ENCODE data around the gene SMKR1. TPM values are rescaled to one million over a fixed set of nuclear protein-coding genes. Genes with fewer than 3 reads are reported as not detected.
"Not testable (repeated sequence)": the region's sequence is repeated elsewhere in the genome, so short reads cannot be mapped to it uniquely, and the experiment has no call there.

The SMKR1 gene
- total and polyA plus RNA-seq, 5 donors from 2014 or later, result 0.26 to 3.6 (median 1.3) TPM; not detected in 2

DNA sequence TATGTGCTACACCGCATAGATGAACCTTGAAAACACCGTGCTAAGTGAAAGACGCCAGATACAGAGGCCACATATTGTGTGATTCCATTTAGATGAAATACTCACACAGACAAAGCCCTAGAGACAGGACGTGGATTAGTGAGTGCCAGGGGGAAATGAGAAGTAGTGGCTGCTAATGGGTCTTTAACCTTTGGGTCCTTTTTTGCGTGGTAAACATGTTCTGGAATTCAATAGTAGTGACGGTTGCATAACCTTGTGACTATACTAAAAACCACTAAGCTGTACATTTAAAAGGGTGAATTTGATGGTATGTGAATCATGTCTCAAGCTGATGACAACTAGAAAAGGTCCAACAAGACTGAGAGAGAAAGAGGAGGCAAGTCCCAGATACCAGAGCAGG, 15.6 kb downstream of the SMKR1 start:
- Histone ChIP-seq H3K27me3 (ENCODE audit: control insufficient read depth, insufficient read depth, low read length) (no peaks in the 10 kb centered on the region), H3K4me3 (ENCODE audit: low read depth, low read length) (no peak overlapping the region), H3K36me3 (ENCODE audit: control insufficient read depth, insufficient read depth, low read length) (no peaks in the 10 kb centered on the region), H3K27ac (ENCODE audit: insufficient read depth, low read length, poor library complexity, severe bottlenecking) (no peak overlapping the region), H3K9me3 (ENCODE audit: control insufficient read depth in 2 of 2, low read length in 2 of 2) (no peaks in the 10 kb centered on the region), H3K4me1 (ENCODE audit: control insufficient read depth, insufficient read depth, low read length, poor library complexity, severe bottlenecking) (no peaks in the 10 kb centered on the region)
- no peak overlapping the region for H3K27ac Mint-ChIP-seq
- H3K9me3 Mint-ChIP-seq, result peaks cover 0 to 1% (median 0%) of the 10 kb centered on the region in 7 donors
- peaks cover 31% of the 10 kb centered on the region for H3K27me3 Mint-ChIP-seq
- H3K4me3 Mint-ChIP-seq, result no peak overlapping the region
- peaks cover 0 to 5% (median 0%) of the 10 kb centered on the region in 4 donors for H3K4me1 Mint-ChIP-seq
- no peaks in the 10 kb centered on the region for H3K36me3 Mint-ChIP-seq
- ATAC-seq (ENCODE audit: low read depth in 2 of 2) (no peak), DNase-seq (no peak)

DNA sequence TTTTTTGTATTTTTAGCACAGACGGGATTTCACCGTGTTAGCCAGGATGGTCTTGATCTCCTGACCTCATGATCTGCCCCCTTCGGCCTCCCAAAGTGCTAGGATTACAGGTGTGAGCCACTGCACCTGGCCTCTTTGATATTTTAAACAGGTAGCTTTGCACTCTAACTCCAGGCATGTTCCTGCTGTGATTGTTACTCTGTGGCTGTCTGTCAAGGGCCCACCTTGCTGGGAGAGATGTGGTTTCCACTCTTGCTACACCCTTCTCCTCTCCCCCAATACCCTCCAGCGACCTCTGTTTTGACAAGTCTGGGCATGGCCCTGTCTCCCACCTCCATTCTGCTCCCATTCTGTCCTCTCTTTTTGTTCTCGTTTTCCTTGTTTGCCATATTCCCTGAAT, 17.1 kb downstream of the SMKR1 start:
- Histone ChIP-seq H3K27me3 (ENCODE audit: control insufficient read depth, insufficient read depth, low read length) (no peaks in the 10 kb centered on the region), H3K4me1 (ENCODE audit: control insufficient read depth, insufficient read depth, low read length, poor library complexity, severe bottlenecking) (no peaks in the 10 kb centered on the region), H3K27ac (ENCODE audit: insufficient read depth, low read length, poor library complexity, severe bottlenecking) (no peak overlapping the region), H3K36me3 (ENCODE audit: control insufficient read depth, insufficient read depth, low read length) (no peaks in the 10 kb centered on the region), H3K4me3 (ENCODE audit: low read depth, low read length) (no peak overlapping the region), H3K9me3 (ENCODE audit: control insufficient read depth in 2 of 2, low read length in 2 of 2) (no peaks in the 10 kb centered on the region)
- Mint-ChIP-seq H3K4me1 (peaks cover 0 to 5% (median 0%) of the 10 kb centered on the region in 4 donors), H3K27ac (no peak overlapping the region), H3K36me3 (no peaks in the 10 kb centered on the region), H3K27me3 (peaks cover 31% of the 10 kb centered on the region), H3K9me3 (no peaks in the 10 kb centered on the region), H3K4me3 (no peak overlapping the region)
- DNase-seq (no peak), ATAC-seq (ENCODE audit: low read depth in 2 of 2) (no peak)

- no peak overlapping the region for H3K4me3 ChIP-seq (ENCODE audit: low read depth, low read length)
- H3K36me3 ChIP-seq (ENCODE audit: control insufficient read depth, insufficient read depth, low read length), result no peaks in the 10 kb centered on the region
- Mint-ChIP-seq H3K9me3 (peaks cover 0 to 3% (median 0%) of the 10 kb centered on the region in 7 donors), H3K4me1 (peaks cover 0 to 5% (median 2%) of the 10 kb centered on the region in 4 donors), H3K4me3 (no peak overlapping the region), H3K36me3 (no peaks in the 10 kb centered on the region), H3K27me3 (peaks cover 33% of the 10 kb centered on the region), H3K27ac (no peak overlapping the region)
- H3K27ac ChIP-seq (ENCODE audit: insufficient read depth, low read length, poor library complexity, severe bottlenecking), result no peak overlapping the region
- ATAC-seq (ENCODE audit: low read depth in 2 of 2) (no peak), DNase-seq (no peak)
- no peaks in the 10 kb centered on the region for H3K9me3 ChIP-seq (ENCODE audit: control insufficient read depth in 2 of 2, low read length in 2 of 2)
- no peaks in the 10 kb centered on the region for H3K27me3 ChIP-seq (ENCODE audit: control insufficient read depth, insufficient read depth, low read length)
- no peaks in the 10 kb centered on the region for H3K4me1 ChIP-seq (ENCODE audit: control insufficient read depth, insufficient read depth, low read length, poor library complexity, severe bottlenecking)
Observed at GRCh38 chr7:129522088-129522970, 20.0 kb downstream of the SMKR1 start.

GRCh38 chr7:129522971-129523340, 20.6 kb downstream of the SMKR1 start:
- ATAC-seq (ENCODE audit: low read depth in 2 of 2) (no peak), DNase-seq (no peak)
- H3K27ac ChIP-seq (ENCODE audit: insufficient read depth, low read length, poor library complexity, severe bottlenecking), result no peak overlapping the region
- no peaks in the 10 kb centered on the region for H3K9me3 ChIP-seq (ENCODE audit: control insufficient read depth in 2 of 2, low read length in 2 of 2)
- no peaks in the 10 kb centered on the region for H3K27me3 ChIP-seq (ENCODE audit: control insufficient read depth, insufficient read depth, low read length)
- H3K4me1 ChIP-seq (ENCODE audit: control insufficient read depth, insufficient read depth, low read length, poor library complexity, severe bottlenecking), result no peaks in the 10 kb centered on the region
- H3K27ac Mint-ChIP-seq, result peak overlapping the region in 1 of 3 donors; percentile 25
- peaks cover 0 to 3% (median 0%) of the 10 kb centered on the region in 7 donors for H3K9me3 Mint-ChIP-seq
- no peaks in the 10 kb centered on the region for H3K36me3 ChIP-seq (ENCODE audit: control insufficient read depth, insufficient read depth, low read length)
- peaks cover 31% of the 10 kb centered on the region for H3K27me3 Mint-ChIP-seq
- H3K4me1 Mint-ChIP-seq, result peaks cover 0 to 5% (median 2%) of the 10 kb centered on the region in 4 donors
- H3K4me3 ChIP-seq (ENCODE audit: low read depth, low read length), result no peak overlapping the region
- no peaks in the 10 kb centered on the region for H3K36me3 Mint-ChIP-seq
- no peak overlapping the region for H3K4me3 Mint-ChIP-seq

DNA sequence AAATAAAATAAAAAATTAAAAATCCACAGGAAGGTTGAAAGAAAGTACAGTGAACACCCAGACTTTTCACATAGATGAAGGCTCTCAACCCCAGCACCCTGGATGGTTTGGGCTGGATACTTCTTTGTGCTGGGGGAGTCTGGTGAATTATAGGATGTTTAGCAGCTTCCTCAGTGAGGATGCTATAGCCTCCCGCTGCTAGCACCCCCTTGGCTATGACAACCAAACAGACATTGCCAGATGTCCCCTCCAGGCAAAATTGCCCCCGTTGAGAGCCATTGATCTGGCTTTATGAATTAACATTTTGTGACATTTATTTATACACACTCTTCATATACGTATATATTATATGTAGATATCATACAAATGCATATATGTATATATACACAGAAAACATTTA, 21.6 kb downstream of the SMKR1 start:
- Mint-ChIP-seq H3K4me1 (peaks cover 0 to 5% (median 2%) of the 10 kb centered on the region in 4 donors), H3K4me3 (no peak overlapping the region), H3K36me3 (no peaks in the 10 kb centered on the region), H3K9me3 (peaks cover 0 to 3% (median 0%) of the 10 kb centered on the region in 7 donors), H3K27ac (no peak overlapping the region), H3K27me3 (peaks cover 26% of the 10 kb centered on the region)
- Histone ChIP-seq H3K36me3 (ENCODE audit: control insufficient read depth, insufficient read depth, low read length) (no peaks in the 10 kb centered on the region), H3K27ac (ENCODE audit: insufficient read depth, low read length, poor library complexity, severe bottlenecking) (no peak overlapping the region), H3K4me1 (ENCODE audit: control insufficient read depth, insufficient read depth, low read length, poor library complexity, severe bottlenecking) (no peaks in the 10 kb centered on the region), H3K4me3 (ENCODE audit: low read depth, low read length) (no peak overlapping the region), H3K27me3 (ENCODE audit: control insufficient read depth, insufficient read depth, low read length) (no peaks in the 10 kb centered on the region), H3K9me3 (ENCODE audit: control insufficient read depth in 2 of 2, low read length in 2 of 2) (no peaks in the 10 kb centered on the region)
- no peak for DNase-seq
- no peak for ATAC-seq (ENCODE audit: low read depth in 2 of 2)

GRCh38 chr7:129524405-129524804, 22.1 kb downstream of the SMKR1 start:
- H3K4me3 ChIP-seq (ENCODE audit: low read depth, low read length); H3K36me3 Mint-ChIP-seq; ATAC-seq (ENCODE audit: low read depth in 2 of 2); H3K27me3 ChIP-seq (ENCODE audit: control insufficient read depth, insufficient read depth, low read length); H3K4me1 ChIP-seq (ENCODE audit: control insufficient read depth, insufficient read depth, low read length, poor library complexity, severe bottlenecking); H3K9me3 Mint-ChIP-seq; H3K9me3 ChIP-seq (ENCODE audit: control insufficient read depth in 2 of 2, low read length in 2 of 2); DNase-seq; H3K4me3 Mint-ChIP-seq; H3K27ac ChIP-seq (ENCODE audit: insufficient read depth, low read length, poor library complexity, severe bottlenecking); H3K4me1 Mint-ChIP-seq; H3K27ac Mint-ChIP-seq; H3K36me3 ChIP-seq (ENCODE audit: control insufficient read depth, insufficient read depth, low read length): not testable (repeated sequence)
- H3K27me3 Mint-ChIP-seq, result peaks cover 26% of the 10 kb centered on the region

DNA sequence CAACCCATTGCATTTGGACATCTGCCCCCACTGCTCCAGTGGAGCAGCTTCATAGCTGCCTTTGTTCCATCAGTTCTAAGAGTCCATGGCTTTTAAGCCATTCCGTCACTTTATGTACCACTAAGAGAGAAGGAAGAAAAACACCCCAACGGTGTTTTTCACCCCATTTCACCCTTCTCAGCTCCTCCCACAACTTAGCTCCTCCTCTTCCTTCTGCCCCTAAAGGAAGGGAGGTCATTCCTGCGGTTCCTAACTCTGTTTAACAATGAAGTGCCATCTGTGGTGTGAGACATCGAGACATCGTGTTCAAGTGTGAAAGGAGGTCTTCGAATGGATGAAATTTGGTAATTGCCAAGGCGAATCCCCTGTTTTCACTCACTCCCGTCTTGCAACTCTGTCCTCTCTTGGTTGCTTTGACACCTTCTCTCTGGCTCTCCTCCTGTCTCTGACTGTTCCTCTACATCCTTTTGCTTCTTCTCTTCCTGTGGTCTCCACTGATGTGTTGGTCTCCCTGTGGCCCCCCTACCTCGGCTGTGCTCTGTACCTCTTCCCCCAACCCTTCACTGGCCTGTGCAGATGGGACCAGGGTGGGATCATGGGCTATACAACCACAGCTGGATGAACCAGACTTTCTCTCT, 23.0 kb downstream of the SMKR1 start:
- peaks cover 0 to 3% (median 0%) of the 10 kb centered on the region in 7 donors for H3K9me3 Mint-ChIP-seq
- H3K27me3 ChIP-seq (ENCODE audit: control insufficient read depth, insufficient read depth, low read length), result no peaks in the 10 kb centered on the region
- H3K36me3 ChIP-seq (ENCODE audit: control insufficient read depth, insufficient read depth, low read length), result no peaks in the 10 kb centered on the region
- no peak overlapping the region for H3K27ac ChIP-seq (ENCODE audit: insufficient read depth, low read length, poor library complexity, severe bottlenecking)
- H3K4me3 ChIP-seq (ENCODE audit: low read depth, low read length), result no peak overlapping the region
- H3K4me1 ChIP-seq (ENCODE audit: control insufficient read depth, insufficient read depth, low read length, poor library complexity, severe bottlenecking), result no peaks in the 10 kb centered on the region
- no peak for DNase-seq
- H3K9me3 ChIP-seq (ENCODE audit: control insufficient read depth in 2 of 2, low read length in 2 of 2), result no peaks in the 10 kb centered on the region
- H3K36me3 Mint-ChIP-seq, result no peaks in the 10 kb centered on the region
- no peak for ATAC-seq (ENCODE audit: low read depth in 2 of 2)
- peaks cover 21% of the 10 kb centered on the region for H3K27me3 Mint-ChIP-seq
- H3K27ac Mint-ChIP-seq, result no peak overlapping the region
- H3K4me3 Mint-ChIP-seq, result no peak overlapping the region
- H3K4me1 Mint-ChIP-seq, result peaks cover 0 to 5% (median 2%) of the 10 kb centered on the region in 4 donors
